CD14-positive monocyte (primary cell): ENCODE measurements around the gene CTBP2. TPM values are rescaled to one million over a fixed set of nuclear protein-coding genes. Genes with fewer than 3 reads are reported as not detected.

Experiments
- DNase-seq, 3 donors: peaks; one replicate each; pipeline ENCODE4 v3.0.0-alpha.2; 2011 to 2022
- H2AFZ ChIP-seq: 2 replicates; pipeline ENCODE4 v1.6.0; 2012; ENCODE audit warnings: mild to moderate bottlenecking, low read depth, low read length, inconsistent platforms; ENCODE audit not compliant: insufficient read depth, poor library complexity, severe bottlenecking
- H3K27ac ChIP-seq, 2 donors: 1 replicate in 1 of 2; 2 replicates in 1 of 2; pipeline ENCODE4 v1.5.1; 2012 to 2013; ENCODE audit warnings: low read length in 2 of 2, control low read depth in 1 of 2, inconsistent platforms in 1 of 2, low read depth in 1 of 2, mild to moderate bottlenecking in 1 of 2
- H3K27me3 ChIP-seq, 2 donors: one replicate each; pipeline versions ENCODE4 v1.6.0 to v1.6.1; 2011 to 2013; ENCODE audit warnings: low read length in 2 of 2; ENCODE audit not compliant: control insufficient read depth in 2 of 2, insufficient read depth in 2 of 2
- H3K36me3 ChIP-seq, 2 donors: replicated peaks in 1 of 2; 1 replicate in 1 of 2; 2 replicates in 1 of 2; pipeline versions ENCODE4 v1.5.1 to v1.6.1; 2012 to 2013; ENCODE audit warnings: low read length in 2 of 2, control low read depth in 1 of 2, inconsistent platforms in 1 of 2, mild to moderate bottlenecking in 1 of 2; ENCODE audit not compliant: insufficient read depth in 2 of 2, control insufficient read depth in 1 of 2
- H3K4me1 ChIP-seq, 2 donors: 1 replicate in 1 of 2; 2 replicates in 1 of 2; pipeline versions ENCODE4 v1.5.1 to v1.6.1; 2012 to 2013; ENCODE audit warnings: low read length in 2 of 2, control low read depth in 1 of 2, inconsistent platforms in 1 of 2, mild to moderate bottlenecking in 1 of 2, moderate library complexity in 1 of 2; ENCODE audit not compliant: insufficient read depth in 2 of 2, control insufficient read depth in 1 of 2
- H3K4me2 ChIP-seq: replicated peaks from 2 replicates; pipeline ENCODE3; 2012; ENCODE audit warnings: low read length, moderate library complexity, mild to moderate bottlenecking; ENCODE audit not compliant: poor library complexity, severe bottlenecking; ENCODE audit errors: extremely low read depth
- H3K4me3 ChIP-seq, 3 experiments: fragments of 200-600 bp in 1 of 3; sonication (generic) in 1 of 3; replicated peaks in 1 of 3; 1 replicate in 2 of 3; 2 replicates in 1 of 3; pipeline ENCODE4 v1.5.1; 2011 to 2013; ENCODE audit warnings: low read length in 3 of 3, mild to moderate bottlenecking in 3 of 3, control low read depth in 2 of 3, low read depth in 2 of 3, inconsistent platforms in 1 of 3, moderate library complexity in 1 of 3
- H3K79me2 ChIP-seq: 2 replicates; pipeline ENCODE4 v1.6.0; 2012; ENCODE audit warnings: mild to moderate bottlenecking, control low read depth, inconsistent platforms, low read length, moderate library complexity; ENCODE audit not compliant: insufficient read depth
- H3K9ac ChIP-seq: 2 replicates; pipeline ENCODE4 v1.6.0; 2017; ENCODE audit warnings: low read length, mild to moderate bottlenecking; ENCODE audit not compliant: insufficient read depth, poor library complexity, severe bottlenecking
- H3K9me3 ChIP-seq, 2 donors: replicated peaks in 1 of 2; 1 replicate in 1 of 2; 2 replicates in 1 of 2; pipeline versions ENCODE4 v1.5.1 to v1.6.1; 2012 to 2013; ENCODE audit warnings: low read length in 2 of 2, control low read depth in 1 of 2; ENCODE audit not compliant: control insufficient read depth in 1 of 2, insufficient read depth in 1 of 2
- H4K20me1 ChIP-seq: 2 replicates; pipeline ENCODE4 v1.6.0; 2012; ENCODE audit warnings: mild to moderate bottlenecking, low read length, control low read depth, moderate library complexity; ENCODE audit not compliant: insufficient read depth
- H3K27ac Mint-ChIP-seq, 7 donors: one replicate each; pipeline ENCODE4 v1.8.0; 2020; ENCODE audit warnings: mild to moderate bottlenecking in 7 of 7, mixed read lengths in 7 of 7, moderate library complexity in 6 of 7, inconsistent platforms in 2 of 7
- H3K27me3 Mint-ChIP-seq, 3 donors: one replicate each; pipeline ENCODE4 v1.8.0; 2021 to 2022; ENCODE audit warnings: low read depth in 3 of 3, mild to moderate bottlenecking in 3 of 3, mixed read lengths in 3 of 3, moderate library complexity in 3 of 3, inconsistent platforms in 1 of 3
- H3K36me3 Mint-ChIP-seq, 2 donors: one replicate each; pipeline ENCODE4 v1.8.0; 2020; ENCODE audit warnings: mixed read lengths in 2 of 2, inconsistent platforms in 1 of 2, mild to moderate bottlenecking in 1 of 2
- H3K4me1 Mint-ChIP-seq: one replicate; pipeline ENCODE4 v1.8.0; 2020; ENCODE audit warnings: mild to moderate bottlenecking, mixed read lengths
- H3K4me3 Mint-ChIP-seq, 2 donors: one replicate each; pipeline ENCODE4 v1.8.0; 2020; ENCODE audit warnings: mild to moderate bottlenecking in 2 of 2, mixed read lengths in 2 of 2, moderate library complexity in 1 of 2
- H3K9me3 Mint-ChIP-seq, 7 donors: one replicate each; pipeline ENCODE4 v1.8.0; 2020 to 2022; ENCODE audit warnings: mixed read lengths in 7 of 7, mild to moderate bottlenecking in 6 of 7, moderate library complexity in 6 of 7, inconsistent platforms in 2 of 7
- WGBS: methylation state at CpG from one replicate; pipeline ENCODE4 v1.1.5; 2013; ENCODE audit warnings: missing lambda C conversion rate; ENCODE audit not compliant: insufficient coverage; 5-methylcytosine and 5-hydroxymethylcytosine counted together
- intact Hi-C, 2 donors: fragments of 100-400 bp; cut with micrococcal nuclease; formaldehyde crosslinking; loops; one replicate each; pipeline versions ENCODE4 v1.15.0 to v1.15.1; 2023
- polyA plus RNA-seq, 3 donors: library from polyadenylated mRNA; depleted of rRNA in 1 of 3; unstranded in 2 of 3; stranded (reverse) in 1 of 3; fragments of 300-500 nt in 2 of 3; fragments of >200 nt in 1 of 3; fragmentation: Illumina TruSeq in 2 of 3; gene quantifications; 1 replicate in 2 of 3; 2 replicates in 1 of 3; pipeline ENCODE4 v1.2.3, GENCODE V29; 2012 to 2021
- TF ChIP-seq, protein P1 (sequence below): fragments of 200-600 bp; IDR thresholded peaks from one replicate; pipeline ENCODE4 v1.8.0; 2022; ENCODE audit warnings: antibody characterized with exemption, mild to moderate bottlenecking

CTBP2 gene
- polyA plus RNA-seq, 3 donors, result 40.9 to 87.1 (median 41.1) TPM

DNA sequence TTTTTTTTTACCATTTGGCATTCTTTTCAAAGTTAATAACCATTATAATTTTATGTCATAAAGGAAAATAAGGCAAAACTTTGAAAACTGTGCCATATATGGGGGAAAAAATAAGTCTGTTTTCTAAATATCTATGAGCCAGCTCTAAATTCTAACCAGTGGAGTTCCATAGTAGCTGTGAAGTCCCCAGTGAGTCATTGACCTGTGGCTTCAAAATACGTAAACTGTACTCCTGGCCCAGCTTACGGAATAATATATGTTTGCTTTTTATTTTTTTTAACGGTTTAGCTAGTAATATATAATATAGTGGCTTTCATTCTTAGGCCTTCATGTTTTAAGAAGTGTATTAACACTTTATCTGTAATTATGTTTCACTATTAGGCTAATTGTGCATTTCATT lies 197.9 kb downstream of the CTBP2 start:
- no CpG with 5 or more reads among the region's 3 CpGs for WGBS
- Histone ChIP-seq H4K20me1 (peaks cover 92% of the 10 kb centered on the region), H3K4me2 (no peak overlapping the region), H3K36me3 (peaks cover 11 to 19% of the 10 kb centered on the region in 2 donors), H3K79me2 (peaks cover 57% of the 10 kb centered on the region), H3K27ac (no peak overlapping the region), H3K9ac (no peak overlapping the region), H3K27me3 (no peaks in the 10 kb centered on the region), H3K4me3 (no peak overlapping the region), H3K9me3 (no peaks in the 10 kb centered on the region), H3K4me1 (peaks cover 11 to 21% of the 10 kb centered on the region in 2 donors), H2AFZ (no peak overlapping the region)
- Mint-ChIP-seq H3K4me1 (peaks cover 29% of the 10 kb centered on the region), H3K9me3 (no peaks in the 10 kb centered on the region), H3K36me3 (peaks cover 31 to 32% of the 10 kb centered on the region in 2 donors), H3K4me3 (no peak overlapping the region), H3K27me3 (no peaks in the 10 kb centered on the region), H3K27ac (no peak overlapping the region)
- DNase-seq, result no peak
- TF ChIP-seq, protein P1, sequence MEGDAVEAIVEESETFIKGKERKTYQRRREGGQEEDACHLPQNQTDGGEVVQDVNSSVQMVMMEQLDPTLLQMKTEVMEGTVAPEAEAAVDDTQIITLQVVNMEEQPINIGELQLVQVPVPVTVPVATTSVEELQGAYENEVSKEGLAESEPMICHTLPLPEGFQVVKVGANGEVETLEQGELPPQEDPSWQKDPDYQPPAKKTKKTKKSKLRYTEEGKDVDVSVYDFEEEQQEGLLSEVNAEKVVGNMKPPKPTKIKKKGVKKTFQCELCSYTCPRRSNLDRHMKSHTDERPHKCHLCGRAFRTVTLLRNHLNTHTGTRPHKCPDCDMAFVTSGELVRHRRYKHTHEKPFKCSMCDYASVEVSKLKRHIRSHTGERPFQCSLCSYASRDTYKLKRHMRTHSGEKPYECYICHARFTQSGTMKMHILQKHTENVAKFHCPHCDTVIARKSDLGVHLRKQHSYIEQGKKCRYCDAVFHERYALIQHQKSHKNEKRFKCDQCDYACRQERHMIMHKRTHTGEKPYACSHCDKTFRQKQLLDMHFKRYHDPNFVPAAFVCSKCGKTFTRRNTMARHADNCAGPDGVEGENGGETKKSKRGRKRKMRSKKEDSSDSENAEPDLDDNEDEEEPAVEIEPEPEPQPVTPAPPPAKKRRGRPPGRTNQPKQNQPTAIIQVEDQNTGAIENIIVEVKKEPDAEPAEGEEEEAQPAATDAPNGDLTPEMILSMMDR, result no peak
- intact Hi-C loops, result loop anchor here in 1 of 2 donors (5.0 kb wide), 1 partner anchor 45 kb away; no protein-coding TSS in a partner anchor

DNA sequence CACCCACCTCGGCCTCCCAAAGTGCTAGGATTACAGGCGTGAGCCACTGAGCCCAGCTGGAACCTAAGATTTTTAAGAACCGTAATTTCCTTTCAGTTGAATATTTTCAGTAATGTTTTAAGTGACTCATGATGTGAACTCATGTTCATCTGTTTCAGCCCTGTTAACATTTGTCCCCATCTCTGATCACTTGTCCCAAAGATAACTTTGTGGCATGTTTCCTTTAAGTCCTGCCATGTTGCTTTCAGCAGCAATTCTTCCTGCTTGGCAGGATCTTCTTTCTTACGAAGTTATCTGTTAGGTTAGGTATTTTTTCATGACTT lies 199.2 kb downstream of the CTBP2 start:
- Mint-ChIP-seq H3K27me3 (no peaks in the 10 kb centered on the region), H3K4me1 (peaks cover 39% of the 10 kb centered on the region), H3K36me3 (peaks cover 20% of the 10 kb centered on the region in 2 donors), H3K4me3 (no peak overlapping the region), H3K9me3 (no peaks in the 10 kb centered on the region), H3K27ac (peak overlapping the region in 4 of 7 donors; percentile 35 to 69 (median 44))
- Histone ChIP-seq H3K4me2 (no peak overlapping the region), H3K79me2 (peaks cover 57% of the 10 kb centered on the region), H3K4me1 (peaks cover 21 to 32% of the 10 kb centered on the region in 2 donors), H3K27ac (no peak overlapping the region), H3K4me3 (no peak overlapping the region), H4K20me1 (peaks cover 93% of the 10 kb centered on the region), H3K36me3 (peaks cover 5 to 6% of the 10 kb centered on the region in 2 donors), H3K9ac (no peak overlapping the region), H3K27me3 (no peaks in the 10 kb centered on the region), H3K9me3 (no peaks in the 10 kb centered on the region), H2AFZ (no peak overlapping the region)
- no peak for DNase-seq
- TF ChIP-seq, protein P1, result no peak
- intact Hi-C loops, result loop anchor here in 1 of 2 donors (5.0 kb wide), 1 partner anchor 44 kb away; no protein-coding TSS in a partner anchor
- 100% methylated on average over 2 of the region's 4 CpGs for WGBS
